BLaER1 treated with 17β-estradiol and CSF1 and Interleukin-3, amounts not matched to agents 10 nM and 100 nM (cell line): Measurements from ENCODE around the gene SERP1.

ENCODE experiments used
- H3K27ac ChIP-seq, 11 experiments: shearing (Covaris generic); formaldehyde crosslinking; 2 replicates each; pipeline ENCODE4 v1.8.1; 2022
- H3K27me3 ChIP-seq, 11 experiments: shearing (Covaris generic); formaldehyde crosslinking; 2 replicates each; pipeline ENCODE4 v1.8.1; 2022
- H3K36me3 ChIP-seq, 11 experiments: shearing (Covaris generic); formaldehyde crosslinking; 2 replicates each; pipeline ENCODE4 v1.8.1; 2022
- H3K4me1 ChIP-seq, 10 experiments: shearing (Covaris generic); formaldehyde crosslinking; 2 replicates each; pipeline ENCODE4 v1.8.1; 2022
- H3K4me2 ChIP-seq, 11 experiments: shearing (Covaris generic); formaldehyde crosslinking; 2 replicates each; pipeline ENCODE4 v1.8.1; 2022
- H3K4me3 ChIP-seq, 10 experiments: shearing (Covaris generic); formaldehyde crosslinking; 2 replicates each; pipeline ENCODE4 v1.8.1; 2022
- H3K9ac ChIP-seq, 11 experiments: shearing (Covaris generic); formaldehyde crosslinking; 2 replicates each; pipeline ENCODE4 v1.8.1; 2022
- H3K9me3 ChIP-seq, 11 experiments: shearing (Covaris generic); formaldehyde crosslinking; replicated peaks in 1 of 11; 2 replicates each; pipeline ENCODE4 v1.8.1; 2022
- H4K20me1 ChIP-seq, 11 experiments: shearing (Covaris generic); formaldehyde crosslinking; 2 replicates each; pipeline ENCODE4 v1.8.1; 2022
- Cebpa-rat ChIP-seq, 11 experiments: shearing (Covaris generic); IDR thresholded peaks; 2 replicates each; pipeline ENCODE4 v1.8.1; 2022

SERP1 gene

DNA sequence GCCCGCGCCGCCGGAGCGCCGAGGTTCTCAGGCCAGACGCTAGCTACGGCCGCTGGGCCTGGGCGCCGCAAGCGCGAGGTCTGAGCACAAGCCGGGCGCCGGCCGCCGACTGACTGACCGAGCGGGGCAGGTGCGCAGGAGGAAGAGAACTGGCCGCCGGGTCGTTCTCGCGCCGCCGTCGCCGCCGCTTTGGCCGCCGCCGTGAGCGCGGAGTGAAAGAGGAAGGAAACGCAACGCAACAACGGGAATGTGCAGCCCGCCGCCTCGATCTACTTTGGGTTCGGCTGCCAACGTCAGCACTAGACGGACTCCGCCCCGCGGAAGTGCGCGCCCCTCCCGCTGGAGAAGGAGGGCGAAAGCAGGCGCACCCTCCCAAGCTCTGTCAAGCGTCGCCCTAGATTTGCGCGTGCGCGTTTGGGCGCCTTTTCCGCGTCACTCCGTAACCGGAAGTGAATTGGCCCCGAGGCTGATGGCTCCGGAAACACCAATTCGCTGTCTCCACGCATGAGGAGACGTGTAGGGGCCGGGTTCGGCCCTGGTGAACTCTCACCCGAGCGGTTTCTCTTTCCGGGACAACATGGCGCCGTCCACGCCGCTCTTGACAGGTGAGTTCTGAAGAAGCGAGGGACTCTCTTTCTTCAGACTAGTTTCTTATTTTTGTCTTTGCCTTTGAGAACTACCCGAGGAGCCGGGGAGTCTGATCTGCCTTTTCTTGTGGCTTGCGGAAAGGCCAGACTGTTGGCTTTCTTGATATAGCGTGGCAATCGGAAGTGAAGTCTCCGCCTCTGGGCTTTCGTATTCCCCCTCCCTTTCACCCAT, at the start of gene SERP1, which contains the start of gene EIF2A:
Gene SERP1, minus strand, starts transcription at position 271 of the 819 bp plus-strand sequence. CDS start 361 bp downstream, outside the sequence.
Gene EIF2A, plus strand, starts transcription at position 562 of the 819 bp plus-strand sequence. Its CDS starts 16 bp downstream, at position 578.
- H3K4me1 ChIP-seq: peaks cover 22 to 62% (median 31%) of the 10 kb centered on the region in 10 experiments
- H3K4me2 ChIP-seq: peak within 1 kb of the TSS; percentile 78 to 95 (median 88)
- TF ChIP-seq Cebpa-rat (IDR thresholded peaks at IDR 0.05): peak in 2 of 11 experiments; percentile 18 to 40; a peak in 1 of 22 replicates
- H3K4me3 ChIP-seq: peak within 1 kb of the TSS; percentile 88 to 98 (median 96)
- H3K27ac ChIP-seq: peak within 1 kb of the TSS; percentile 96 to 99 (median 98)
- H3K9ac ChIP-seq: peak within 1 kb of the TSS; percentile 96 to 99 (median 98)
- peaks cover 14 to 68% (median 50%) of the 10 kb centered on the region in 11 experiments; a peak in 20 of 22 replicates for H4K20me1 ChIP-seq
- peaks cover 23 to 64% (median 53%) of the 10 kb centered on the region in 11 experiments; a peak in 21 of 22 replicates for H3K36me3 ChIP-seq
- H3K9me3 ChIP-seq: no peaks in the 10 kb centered on the region
- no peaks in the 10 kb centered on the region for H3K27me3 ChIP-seq

DNA sequence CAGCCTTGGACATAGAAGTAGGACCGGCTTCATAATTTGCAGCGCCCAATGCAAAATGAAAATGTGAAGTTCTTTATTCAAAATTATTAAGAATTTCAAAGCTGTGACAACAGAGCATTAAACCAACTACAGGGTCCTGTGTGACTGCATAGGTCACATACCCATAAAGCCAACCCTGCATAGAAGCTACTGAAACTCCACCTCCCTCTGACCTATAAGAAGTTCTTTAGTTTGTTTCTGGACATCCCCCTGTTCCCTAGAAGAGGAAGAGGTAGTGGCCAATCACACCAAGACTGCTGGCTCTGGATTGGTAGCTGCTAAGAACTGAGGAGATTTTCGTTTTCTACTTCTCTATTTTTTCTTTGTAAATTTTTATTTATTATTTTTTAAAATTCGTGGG, 47.9 kb upstream of the SERP1 start:
- Histone ChIP-seq H3K4me2 (no peak overlapping the region), H3K9me3 (peaks cover 0 to 8% (median 0%) of the 10 kb centered on the region in 11 experiments; a peak in 1 of 22 replicates), H3K27ac (no peak overlapping the region), H3K36me3 (no peaks in the 10 kb centered on the region), H4K20me1 (no peaks in the 10 kb centered on the region), H3K4me1 (peaks cover 10 to 41% (median 12%) of the 10 kb centered on the region in 10 experiments), H3K9ac (no peak overlapping the region), H3K4me3 (no peak overlapping the region), H3K27me3 (no peaks in the 10 kb centered on the region)
- TF ChIP-seq Cebpa-rat (IDR thresholded peaks at IDR 0.05): no peak

DNA sequence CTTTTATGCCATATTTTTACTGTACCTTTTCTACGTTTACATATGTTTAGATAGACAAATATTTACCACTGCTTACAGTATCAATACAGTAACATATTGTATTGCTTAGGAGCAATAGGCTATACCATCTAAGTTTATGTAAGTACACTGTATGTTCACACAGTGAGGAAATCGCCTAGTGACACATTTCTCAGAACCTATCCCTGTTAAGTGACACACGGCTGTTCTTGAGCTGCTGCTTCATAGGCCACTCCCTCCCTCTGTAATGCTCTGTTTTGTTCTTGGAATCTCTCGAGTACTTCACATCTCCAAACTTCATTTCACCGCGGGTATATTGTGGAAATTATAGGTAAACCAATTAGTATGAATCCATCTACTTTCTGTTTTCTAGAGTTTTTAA, 43.5 kb upstream of the SERP1 start:
- Histone ChIP-seq H3K4me2 (no peak overlapping the region), H3K9ac (no peak overlapping the region), H3K27ac (no peak overlapping the region), H4K20me1 (peaks cover 0 to 9% (median 0%) of the 10 kb centered on the region in 11 experiments; a peak in 2 of 22 replicates), H3K4me1 (peaks cover 0 to 14% (median 0%) of the 10 kb centered on the region in 10 experiments; a peak in 2 of 20 replicates), H3K9me3 (0 out of 22 replicates have a peak, but pooled peaks cover 0 to 7% (median 0%) of the 10 kb centered on the region in 11 experiments), H3K36me3 (peaks cover 11 to 32% (median 20%) of the 10 kb centered on the region in 11 experiments), H3K4me3 (no peak overlapping the region), H3K27me3 (no peaks in the 10 kb centered on the region)
- TF ChIP-seq Cebpa-rat (IDR thresholded peaks at IDR 0.05): no peak

DNA sequence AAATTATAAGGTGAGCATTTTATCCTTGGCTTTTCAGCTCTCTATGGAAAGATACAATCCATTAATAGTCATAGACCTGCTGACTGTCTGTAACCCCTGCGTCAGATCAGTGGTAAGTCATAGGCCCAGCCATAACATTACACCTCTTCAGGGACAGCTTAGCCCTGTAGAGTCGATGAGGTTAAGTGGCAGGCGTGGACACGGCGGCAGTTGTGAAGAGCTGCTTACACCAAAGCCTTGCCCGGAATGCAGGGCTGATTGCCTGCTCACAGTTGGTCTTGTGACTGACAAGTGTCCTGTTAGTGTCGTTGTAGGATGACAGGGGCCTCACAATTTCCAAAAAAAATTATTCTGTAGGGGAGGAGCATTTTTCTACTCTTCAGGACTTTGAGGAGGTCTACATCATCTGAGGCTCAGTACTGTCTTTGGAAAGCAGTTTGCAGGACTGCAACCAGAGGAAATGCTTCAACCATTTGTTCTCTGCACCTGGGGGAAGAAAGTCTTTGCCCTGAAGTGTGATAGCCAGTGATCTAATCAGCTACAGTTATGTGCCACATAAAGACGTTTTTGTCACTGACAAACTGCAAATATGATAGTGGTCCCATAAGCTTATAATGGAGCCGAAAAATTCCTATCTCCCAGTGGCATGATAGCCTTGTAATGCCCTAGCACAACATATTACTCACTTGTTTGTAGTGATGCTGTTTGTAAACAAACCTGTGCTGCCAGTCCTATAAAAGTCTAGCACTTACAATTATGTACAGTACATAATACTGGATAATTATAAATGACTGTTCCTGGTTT, 41.9 kb upstream of the SERP1 start:
- H3K9me3 ChIP-seq: no peaks in the 10 kb centered on the region
- H3K36me3 ChIP-seq: peaks cover 24 to 48% (median 33%) of the 10 kb centered on the region in 11 experiments
- H3K27ac ChIP-seq: no peak overlapping the region
- H3K4me3 ChIP-seq: no peak overlapping the region
- H3K27me3 ChIP-seq: no peaks in the 10 kb centered on the region
- peaks cover 0 to 9% (median 0%) of the 10 kb centered on the region in 11 experiments; a peak in 2 of 22 replicates for H4K20me1 ChIP-seq
- no peak overlapping the region; a peak in 1 of 22 replicates for H3K9ac ChIP-seq
- no peak overlapping the region for H3K4me2 ChIP-seq
- TF ChIP-seq Cebpa-rat (IDR thresholded peaks at IDR 0.05): no peak
- H3K4me1 ChIP-seq: peaks cover 0 to 10% (median 0%) of the 10 kb centered on the region in 10 experiments; a peak in 2 of 20 replicates

DNA sequence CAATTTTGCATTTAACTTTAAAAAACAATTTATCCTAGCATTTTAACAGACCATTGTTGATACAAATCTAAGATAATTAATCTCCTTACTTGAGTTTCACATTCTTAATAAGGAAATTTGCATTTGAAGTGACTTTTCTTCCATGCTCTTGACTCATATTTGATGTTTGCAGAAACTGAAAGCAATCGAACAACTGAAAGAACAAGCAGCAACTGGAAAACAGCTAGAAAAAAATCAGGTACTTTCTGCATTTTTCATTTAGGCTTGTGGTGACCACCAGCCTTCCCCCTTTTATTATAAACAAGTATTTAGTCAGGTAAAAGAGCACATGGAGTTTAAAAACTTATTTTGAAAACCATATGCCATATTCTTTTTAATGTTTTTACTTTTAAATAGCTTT, 36.7 kb upstream of the SERP1 start:
- no peak for TF ChIP-seq Cebpa-rat (IDR thresholded peaks at IDR 0.05)
- Histone ChIP-seq H3K4me2 (no peak overlapping the region), H3K9me3 (no peaks in the 10 kb centered on the region), H3K27ac (no peak overlapping the region), H4K20me1 (peaks cover 0 to 11% (median 3%) of the 10 kb centered on the region in 11 experiments; a peak in 6 of 22 replicates), H3K4me3 (no peak overlapping the region), H3K36me3 (peaks cover 71 to 95% (median 78%) of the 10 kb centered on the region in 11 experiments), H3K27me3 (no peaks in the 10 kb centered on the region), H3K4me1 (0 out of 20 replicates have a peak, but pooled peaks cover 0 to under 1% (median 0%) of the 10 kb centered on the region in 10 experiments), H3K9ac (no peak overlapping the region)

DNA sequence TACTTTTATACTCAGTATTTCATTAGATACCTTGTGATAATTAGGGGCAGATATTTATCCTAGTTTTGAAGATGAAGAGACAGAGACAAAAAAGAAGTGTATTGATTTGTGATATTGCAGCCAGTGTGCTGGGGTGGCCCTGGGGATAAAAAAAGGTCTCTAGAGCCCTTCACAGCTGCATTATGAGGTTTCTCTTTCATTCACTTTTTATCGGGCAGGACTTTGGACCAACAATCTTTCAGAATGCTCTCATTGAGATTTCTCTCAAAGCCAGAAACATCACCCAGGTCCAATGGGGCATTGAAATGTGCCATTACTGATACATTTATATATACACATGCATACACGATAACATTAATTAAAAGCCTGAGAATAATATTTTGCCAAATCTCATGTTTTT, 36.3 kb upstream of the SERP1 start:
- Histone ChIP-seq H3K9me3 (no peaks in the 10 kb centered on the region), H3K27me3 (no peaks in the 10 kb centered on the region), H3K9ac (no peak overlapping the region), H3K4me2 (no peak overlapping the region), H3K4me3 (no peak overlapping the region), H3K27ac (no peak overlapping the region), H3K4me1 (no peaks in the 10 kb centered on the region), H4K20me1 (peaks cover 0 to 12% (median 4%) of the 10 kb centered on the region in 11 experiments; a peak in 5 of 22 replicates), H3K36me3 (peaks cover 72 to 99% (median 81%) of the 10 kb centered on the region in 11 experiments)
- no peak for TF ChIP-seq Cebpa-rat (IDR thresholded peaks at IDR 0.05)

DNA sequence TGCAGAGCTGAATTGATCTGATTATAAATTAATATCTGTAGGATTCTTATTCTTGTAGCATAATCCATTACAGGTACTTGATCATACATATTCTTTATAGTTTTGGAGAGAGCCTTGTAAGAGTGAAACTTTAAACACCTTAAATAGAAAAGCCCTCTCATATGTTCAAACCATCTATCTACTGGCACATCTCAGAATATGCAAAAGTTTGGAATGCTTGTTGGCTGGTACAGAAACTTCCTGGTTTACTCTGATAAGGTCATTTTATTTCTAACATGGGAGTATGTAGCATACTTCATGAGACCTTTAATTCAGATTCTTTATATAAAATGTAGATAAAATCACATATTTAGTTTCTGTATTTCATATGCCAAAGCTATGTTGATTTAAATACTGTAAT, 34.9 kb upstream of the SERP1 start:
- H3K36me3 ChIP-seq: peaks cover 86 to 99% (median 91%) of the 10 kb centered on the region in 11 experiments
- H3K4me3 ChIP-seq: no peak overlapping the region
- no peak overlapping the region for H3K9ac ChIP-seq
- no peaks in the 10 kb centered on the region for H3K9me3 ChIP-seq
- no peak overlapping the region for H3K27ac ChIP-seq
- H3K4me1 ChIP-seq: no peaks in the 10 kb centered on the region
- no peak overlapping the region for H3K4me2 ChIP-seq
- TF ChIP-seq Cebpa-rat (IDR thresholded peaks at IDR 0.05): no peak
- no peaks in the 10 kb centered on the region for H3K27me3 ChIP-seq
- H4K20me1 ChIP-seq: peaks cover 0 to 17% (median 3%) of the 10 kb centered on the region in 11 experiments; a peak in 4 of 22 replicates

DNA sequence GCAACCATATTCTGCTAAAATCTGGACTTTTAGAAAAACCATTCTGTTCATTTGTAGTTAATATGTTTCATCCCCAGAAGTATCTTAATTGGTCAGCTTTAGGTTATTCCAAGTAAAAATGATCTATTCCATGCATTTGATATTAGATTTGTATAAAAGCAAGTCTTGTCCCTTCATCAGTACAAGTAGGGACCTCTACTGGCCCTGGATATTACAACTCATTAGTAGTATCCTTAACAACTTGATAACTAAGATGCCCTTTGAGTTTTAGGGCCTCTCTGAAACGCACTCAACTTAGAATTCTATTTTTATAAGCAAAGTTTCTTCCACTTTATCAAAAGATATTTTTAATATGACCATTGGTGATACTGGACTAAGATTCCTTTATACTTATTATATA, 31.6 kb upstream of the SERP1 start:
- Histone ChIP-seq H3K4me3 (no peak overlapping the region), H3K9me3 (no peaks in the 10 kb centered on the region), H3K4me1 (no peaks in the 10 kb centered on the region), H3K27ac (no peak overlapping the region), H4K20me1 (peaks cover 0 to 27% (median 7%) of the 10 kb centered on the region in 11 experiments; a peak in 8 of 22 replicates), H3K36me3 (peaks cover 82 to 99% (median 93%) of the 10 kb centered on the region in 11 experiments), H3K9ac (no peak overlapping the region), H3K4me2 (no peak overlapping the region), H3K27me3 (no peaks in the 10 kb centered on the region)
- no peak for TF ChIP-seq Cebpa-rat (IDR thresholded peaks at IDR 0.05)
